ENCODE results near the gene ACP7. TPM values are rescaled to one million over a fixed set of nuclear protein-coding genes. Genes with fewer than 3 reads are reported as not detected.
A peak's percentile ranks its signal among the peaks of the same experiment; 100 is the strongest.

The ACP7 gene
- total RNA-seq, 1 donor from 2014 or later = 0.46 TPM

GRCh38 chr19:39104186-39104596 lies 20.0 kb downstream of the ACP7 start:
- Mint-ChIP-seq H3K9me3 (ENCODE audit: unreplicated experiment) (no peaks in the 10 kb centered on the region), H3K27ac (ENCODE audit: unreplicated experiment) (no peak overlapping the region), H3K36me3 (ENCODE audit: low read depth, unreplicated experiment) (no peaks in the 10 kb centered on the region), H3K27me3 (ENCODE audit: unreplicated experiment) (peaks cover 2% of the 10 kb centered on the region), H3K4me1 (ENCODE audit: unreplicated experiment) (no peaks in the 10 kb centered on the region), H3K4me3 (ENCODE audit: unreplicated experiment) (no peak overlapping the region)
- DNase-seq (ENCODE audit: low spot score) = no peak
- TF ChIP-seq CTCF (IDR thresholded peaks at IDR 0.05; ENCODE audit: unreplicated experiment) = no peak

GRCh38 chr19:39106194-39106593 lies 22.0 kb downstream of the ACP7 start:
- no peaks in the 10 kb centered on the region for H3K4me1 Mint-ChIP-seq (ENCODE audit: unreplicated experiment)
- H3K27me3 Mint-ChIP-seq (ENCODE audit: unreplicated experiment) = peaks cover 3% of the 10 kb centered on the region
- no peak overlapping the region for H3K4me3 Mint-ChIP-seq (ENCODE audit: unreplicated experiment)
- H3K36me3 Mint-ChIP-seq (ENCODE audit: low read depth, unreplicated experiment) = no peaks in the 10 kb centered on the region
- no peak for TF ChIP-seq CTCF (IDR thresholded peaks at IDR 0.05; ENCODE audit: unreplicated experiment)
- no peak overlapping the region for H3K27ac Mint-ChIP-seq (ENCODE audit: unreplicated experiment)
- no peak for DNase-seq (ENCODE audit: low spot score)
- no peaks in the 10 kb centered on the region for H3K9me3 Mint-ChIP-seq (ENCODE audit: unreplicated experiment)

- no peak for DNase-seq (ENCODE audit: low spot score)
- no peaks in the 10 kb centered on the region for H3K9me3 Mint-ChIP-seq (ENCODE audit: unreplicated experiment)
- no peaks in the 10 kb centered on the region for H3K36me3 Mint-ChIP-seq (ENCODE audit: low read depth, unreplicated experiment)
- H3K4me1 Mint-ChIP-seq (ENCODE audit: unreplicated experiment) = no peaks in the 10 kb centered on the region
- no peak overlapping the region for H3K27ac Mint-ChIP-seq (ENCODE audit: unreplicated experiment)
- peaks cover 1% of the 10 kb centered on the region for H3K27me3 Mint-ChIP-seq (ENCODE audit: unreplicated experiment)
- no peak for TF ChIP-seq CTCF (IDR thresholded peaks at IDR 0.05; ENCODE audit: unreplicated experiment)
- no peak overlapping the region for H3K4me3 Mint-ChIP-seq (ENCODE audit: unreplicated experiment)
Measured at GRCh38 chr19:39109641-39110040, 25.5 kb downstream of the ACP7 start.

GRCh38 chr19:39110263-39110967 lies 26.2 kb downstream of the ACP7 start:
- no peaks in the 10 kb centered on the region for H3K4me1 Mint-ChIP-seq (ENCODE audit: unreplicated experiment)
- no peak overlapping the region for H3K27ac Mint-ChIP-seq (ENCODE audit: unreplicated experiment)
- H3K4me3 Mint-ChIP-seq (ENCODE audit: unreplicated experiment) = no peak overlapping the region
- DNase-seq (ENCODE audit: low spot score) = peak; percentile 63
- H3K27me3 Mint-ChIP-seq (ENCODE audit: unreplicated experiment) = peaks cover 1% of the 10 kb centered on the region
- no peaks in the 10 kb centered on the region for H3K9me3 Mint-ChIP-seq (ENCODE audit: unreplicated experiment)
- H3K36me3 Mint-ChIP-seq (ENCODE audit: low read depth, unreplicated experiment) = no peaks in the 10 kb centered on the region
- peak; percentile 80 for TF ChIP-seq CTCF (IDR thresholded peaks at IDR 0.05; ENCODE audit: unreplicated experiment)

GRCh38 chr19:39111593-39112199 lies 27.5 kb downstream of the ACP7 start:
- DNase-seq (ENCODE audit: low spot score) = no peak
- H3K27me3 Mint-ChIP-seq (ENCODE audit: unreplicated experiment) = peaks cover 1% of the 10 kb centered on the region
- no peaks in the 10 kb centered on the region for H3K36me3 Mint-ChIP-seq (ENCODE audit: low read depth, unreplicated experiment)
- no peaks in the 10 kb centered on the region for H3K9me3 Mint-ChIP-seq (ENCODE audit: unreplicated experiment)
- H3K27ac Mint-ChIP-seq (ENCODE audit: unreplicated experiment) = no peak overlapping the region
- H3K4me1 Mint-ChIP-seq (ENCODE audit: unreplicated experiment) = no peaks in the 10 kb centered on the region
- no peak for TF ChIP-seq CTCF (IDR thresholded peaks at IDR 0.05; ENCODE audit: unreplicated experiment)
- no peak overlapping the region for H3K4me3 Mint-ChIP-seq (ENCODE audit: unreplicated experiment)
